Activated B cell treated with CpG ODN at 0.5 μM for 24 hours (primary cell): ENCODE results near the gene BCCIP. TPM values are rescaled to one million over a fixed set of nuclear protein-coding genes. Genes with fewer than 3 reads are reported as not detected.

ENCODE experiments used
- ATAC-seq: fragments of 200-7000 bp; cut with Tn5 transposase; one replicate; pipeline ENCODE4 v1.10.0; 2021; ENCODE audit warnings: low read depth, mild to moderate bottlenecking, moderate library complexity
- CTCF ChIA-PET: fragments of 350-600 bp; sonication (Branson Sonifier 250); formaldehyde crosslinking; loops from one replicate; lab custom pipeline; 2021; ENCODE audit warnings: antibody characterized with exemption; lab: Charles Lee
- POLR2A ChIA-PET: fragments of 350-600 bp; sonication (Branson Sonifier 250); formaldehyde crosslinking; loops from one replicate; lab custom pipeline; 2021; ENCODE audit warnings: antibody characterized with exemption; lab: Charles Lee
- DNase-seq: peaks from one replicate; pipeline ENCODE4 v3.0.0; 2022
- H3K27ac Mint-ChIP-seq: one replicate; pipeline ENCODE4 v1.8.0; 2020; ENCODE audit warnings: mixed read lengths
- H3K27me3 Mint-ChIP-seq: one replicate; pipeline ENCODE4 v1.8.0; 2021; ENCODE audit warnings: mixed read lengths
- H3K36me3 Mint-ChIP-seq: one replicate; pipeline ENCODE4 v1.8.0; 2021; ENCODE audit warnings: low read depth, mixed read lengths
- H3K4me1 Mint-ChIP-seq: one replicate; pipeline ENCODE4 v1.8.0; 2021; ENCODE audit warnings: mixed read lengths
- H3K4me3 Mint-ChIP-seq: one replicate; pipeline ENCODE4 v1.8.0; 2020; ENCODE audit warnings: mild to moderate bottlenecking, mixed read lengths
- H3K9me3 Mint-ChIP-seq: one replicate; pipeline ENCODE4 v1.8.0; 2020; ENCODE audit warnings: mixed read lengths
- CTCF ChIP-seq: fragments of 200-600 bp; IDR thresholded peaks from one replicate; pipeline ENCODE4 v1.8.0; 2022; ENCODE audit warnings: antibody characterized with exemption, mild to moderate bottlenecking
- intact Hi-C: fragments of 100-400 bp; cut with micrococcal nuclease; formaldehyde crosslinking; loops from one replicate; pipeline ENCODE4 v1.15.1; 2024
- total RNA-seq: library from RNA; stranded (reverse); gene quantifications from 2 replicates; pipeline ENCODE4 v1.2.3, GENCODE V29; 2022

Gene BCCIP
- total RNA-seq, 1 donor from 2014 or later: 63.6 TPM

- peaks cover 58% of the 10 kb centered on the region for H3K36me3 Mint-ChIP-seq
- no peak overlapping the region for H3K4me3 Mint-ChIP-seq
- DNase-seq: no peak
- no peaks in the 10 kb centered on the region for H3K4me1 Mint-ChIP-seq
- no peak for ATAC-seq
- CTCF ChIA-PET: no interaction called here
- no peak for TF ChIP-seq CTCF
- POLR2A ChIA-PET: no interaction called here
- H3K27ac Mint-ChIP-seq: no peak overlapping the region
- intact Hi-C loops: no loop called here
- no peaks in the 10 kb centered on the region for H3K9me3 Mint-ChIP-seq
- no peaks in the 10 kb centered on the region for H3K27me3 Mint-ChIP-seq
These were observed 23.7 kb upstream of the BCCIP start for GRCh38 chr10:125799451-125800182.

GRCh38 chr10:125801574-125801973, 21.8 kb upstream of the BCCIP start:
- Mint-ChIP-seq H3K9me3 (no peaks in the 10 kb centered on the region), H3K27me3 (no peaks in the 10 kb centered on the region), H3K27ac (no peak overlapping the region), H3K36me3 (peaks cover 61% of the 10 kb centered on the region), H3K4me1 (no peaks in the 10 kb centered on the region), H3K4me3 (no peak overlapping the region)
- ATAC-seq: no peak
- ChIA-PET CTCF (no interaction called here), POLR2A (no interaction called here)
- intact Hi-C loops: no loop called here
- TF ChIP-seq CTCF: no peak
- DNase-seq: no peak

GRCh38 chr10:125802131-125802530, 21.2 kb upstream of the BCCIP start:
- intact Hi-C loops: no loop called here
- H3K27me3 Mint-ChIP-seq: no peaks in the 10 kb centered on the region
- H3K36me3 Mint-ChIP-seq: peaks cover 63% of the 10 kb centered on the region
- no peak overlapping the region for H3K27ac Mint-ChIP-seq
- ChIA-PET POLR2A (no interaction called here), CTCF (no interaction called here)
- DNase-seq: no peak
- H3K9me3 Mint-ChIP-seq: no peaks in the 10 kb centered on the region
- no peak for ATAC-seq
- H3K4me3 Mint-ChIP-seq: no peak overlapping the region
- no peaks in the 10 kb centered on the region for H3K4me1 Mint-ChIP-seq
- no peak for TF ChIP-seq CTCF

GRCh38 chr10:125802739-125803138, 20.6 kb upstream of the BCCIP start:
- H3K4me1 Mint-ChIP-seq: no peaks in the 10 kb centered on the region
- POLR2A ChIA-PET: no interaction called here
- H3K36me3 Mint-ChIP-seq: peaks cover 64% of the 10 kb centered on the region

GRCh38 chr10:125808047-125808446, 15.3 kb upstream of the BCCIP start:
- ChIA-PET POLR2A (no interaction called here), CTCF (no interaction called here)
- no peak for ATAC-seq
- intact Hi-C loops: no loop called here
- TF ChIP-seq CTCF: no peak
- DNase-seq: no peak
- H3K4me3 Mint-ChIP-seq: no peak overlapping the region
- H3K27me3 Mint-ChIP-seq: no peaks in the 10 kb centered on the region
- H3K27ac Mint-ChIP-seq: no peak overlapping the region
- no peaks in the 10 kb centered on the region for H3K4me1 Mint-ChIP-seq
- H3K9me3 Mint-ChIP-seq: no peaks in the 10 kb centered on the region
- H3K36me3 Mint-ChIP-seq: peaks cover 60% of the 10 kb centered on the region

More at GRCh38 chr10:125802739-125803138, 20.6 kb upstream of the BCCIP start:
- H3K9me3 Mint-ChIP-seq: no peaks in the 10 kb centered on the region
- no peak for TF ChIP-seq CTCF
- DNase-seq (no peak), ATAC-seq (no peak)
- CTCF ChIA-PET: no interaction called here
- H3K4me3 Mint-ChIP-seq: no peak overlapping the region
- no peak overlapping the region for H3K27ac Mint-ChIP-seq
- H3K27me3 Mint-ChIP-seq: no peaks in the 10 kb centered on the region
- intact Hi-C loops: no loop called here
